Natural killer cell (primary cell): ENCODE results near the gene GZMM. TPM values are rescaled to one million over a fixed set of nuclear protein-coding genes. Genes with fewer than 3 reads are reported as not detected.
"Not testable (repeated sequence)": the region's sequence is repeated elsewhere in the genome, so short reads cannot be mapped to it uniquely, and the experiment has no call there.

ENCODE experiments used
- ATAC-seq, 3 donors: fragments of 150-1000 bp in 2 of 3; fragments of 200-7000 bp in 1 of 3; cut with Tn5 transposase; 1 replicate in 1 of 3; 2 replicates in 2 of 3; pipeline ENCODE4 v1.10.0; 2021; ENCODE audit warnings: mild to moderate bottlenecking in 2 of 3, moderate library complexity in 2 of 3
- DNase-seq, 2 donors: peaks; one replicate each; pipeline versions ENCODE4 v3.0.0 to v3.0.0-alpha.2; 2013 to 2021; ENCODE audit warnings: mixed read lengths in 1 of 2
- H3K27ac ChIP-seq: one replicate; pipeline ENCODE4 v1.5.1; 2013; ENCODE audit warnings: mild to moderate bottlenecking, low read length
- H3K27me3 ChIP-seq: one replicate; pipeline ENCODE4 v1.6.1; 2013; ENCODE audit warnings: low read length; ENCODE audit not compliant: control insufficient read depth, insufficient read depth
- H3K36me3 ChIP-seq: one replicate; pipeline ENCODE4 v1.6.1; 2013; ENCODE audit warnings: low read length; ENCODE audit not compliant: control insufficient read depth, insufficient read depth
- H3K4me1 ChIP-seq: one replicate; pipeline ENCODE4 v1.6.1; 2013; ENCODE audit warnings: low read length; ENCODE audit not compliant: control insufficient read depth, insufficient read depth
- H3K4me3 ChIP-seq: one replicate; pipeline ENCODE4 v1.5.1; 2013; ENCODE audit warnings: low read length
- H3K9me3 ChIP-seq: one replicate; pipeline ENCODE4 v1.6.1; 2013; ENCODE audit warnings: low read length; ENCODE audit not compliant: control insufficient read depth, insufficient read depth
- H3K27ac Mint-ChIP-seq, 2 donors: one replicate each; pipeline ENCODE4 v1.8.0; 2022; ENCODE audit warnings: mild to moderate bottlenecking in 2 of 2, mixed read lengths in 2 of 2, moderate library complexity in 1 of 2
- H3K27me3 Mint-ChIP-seq, 2 donors: one replicate each; pipeline ENCODE4 v1.8.0; 2022; ENCODE audit warnings: low read depth in 2 of 2, mixed read lengths in 2 of 2
- H3K36me3 Mint-ChIP-seq: one replicate; pipeline ENCODE4 v1.8.0; 2022; ENCODE audit warnings: mixed read lengths
- H3K4me1 Mint-ChIP-seq, 2 donors: one replicate each; pipeline ENCODE4 v1.8.0; 2022; ENCODE audit warnings: mixed read lengths in 2 of 2
- H3K4me3 Mint-ChIP-seq: one replicate; pipeline ENCODE4 v1.8.0; 2022; ENCODE audit warnings: mild to moderate bottlenecking, moderate library complexity, mixed read lengths
- H3K9me3 Mint-ChIP-seq, 2 donors: one replicate each; pipeline ENCODE4 v1.8.0; 2022; ENCODE audit warnings: mixed read lengths in 2 of 2
- CTCF ChIP-seq: fragments of 200-600 bp; IDR thresholded peaks from one replicate; pipeline ENCODE4 v1.8.0; 2022; ENCODE audit warnings: antibody characterized with exemption
- WGBS: methylation state at CpG from one replicate; pipeline ENCODE4 v1.1.7; 2013; ENCODE audit warnings: missing lambda C conversion rate; ENCODE audit not compliant: insufficient coverage; 5-methylcytosine and 5-hydroxymethylcytosine counted together
- intact Hi-C: fragments of 100-400 bp; cut with micrococcal nuclease; formaldehyde crosslinking; loops from one replicate; pipeline ENCODE4 v1.14.2; 2022
- total RNA-seq, 4 donors: library from RNA; stranded (reverse); fragments of 120-200 nt in 1 of 4; gene quantifications; one replicate each; pipeline versions ENCODE4 v1.2.3 to v1.2.4, GENCODE V29; 2013 to 2022

The GZMM gene
- total RNA-seq, 3 donors from 2014 or later (not counting 1 experiment from before 2014, with no cell fraction given): 186 to 286 (median 253) TPM

DNA sequence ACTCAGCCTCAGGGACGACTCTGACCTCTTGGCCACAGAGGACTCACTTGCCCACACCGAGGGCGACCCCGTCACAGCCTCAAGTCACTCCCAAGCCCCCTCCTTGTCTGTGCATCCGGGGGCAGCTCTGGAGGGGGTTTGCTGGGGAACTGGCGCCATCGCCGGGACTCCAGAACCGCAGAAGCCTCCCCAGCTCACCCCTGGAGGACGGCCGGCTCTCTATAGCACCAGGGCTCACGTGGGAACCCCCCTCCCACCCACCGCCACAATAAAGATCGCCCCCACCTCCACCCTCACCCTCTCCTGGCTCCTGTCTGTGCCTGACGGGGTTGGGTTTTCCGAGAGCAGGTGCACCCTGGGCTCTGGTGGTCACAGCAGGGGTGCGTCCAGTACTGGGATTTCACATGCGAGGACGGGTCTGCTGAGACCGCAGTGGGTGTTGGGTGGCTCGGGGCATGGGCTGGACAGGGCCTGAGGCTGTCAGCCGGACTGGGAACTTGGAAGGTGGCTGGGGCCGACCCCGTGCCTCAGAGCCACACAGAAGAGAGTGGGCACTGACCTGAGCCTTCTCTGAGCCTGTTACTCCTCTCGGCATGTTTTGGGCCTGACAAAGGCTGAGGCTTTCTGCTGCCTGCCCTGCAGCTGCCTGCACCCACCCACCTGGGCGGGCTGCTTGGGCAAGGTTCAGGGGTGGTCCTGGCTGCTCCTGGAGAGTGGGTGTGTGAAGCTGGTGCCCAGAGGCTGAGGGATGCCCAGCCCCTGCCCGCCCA lies 39.5 kb downstream of the GZMM start:
- H3K4me3 Mint-ChIP-seq: peak overlapping the region; percentile 47
- Histone ChIP-seq H3K4me1 (peaks cover 19% of the 10 kb centered on the region), H3K27ac (no peak overlapping the region), H3K4me3 (no peak overlapping the region), H3K36me3 (peaks cover 33% of the 10 kb centered on the region), H3K9me3 (no peaks in the 10 kb centered on the region), H3K27me3 (peaks cover 4% of the 10 kb centered on the region)
- no peaks in the 10 kb centered on the region for H3K36me3 Mint-ChIP-seq
- DNase-seq (no peak), ATAC-seq (no peak)
- no peaks in the 10 kb centered on the region for H3K9me3 Mint-ChIP-seq
- no peak overlapping the region for H3K27ac Mint-ChIP-seq
- WGBS: 95% methylated on average over 27 of the region's 27 CpGs
- no peaks in the 10 kb centered on the region for H3K27me3 Mint-ChIP-seq
- intact Hi-C loops: no loop called here
- no peak for TF ChIP-seq CTCF
- H3K4me1 Mint-ChIP-seq: peaks cover 5 to 7% of the 10 kb centered on the region in 2 donors

DNA sequence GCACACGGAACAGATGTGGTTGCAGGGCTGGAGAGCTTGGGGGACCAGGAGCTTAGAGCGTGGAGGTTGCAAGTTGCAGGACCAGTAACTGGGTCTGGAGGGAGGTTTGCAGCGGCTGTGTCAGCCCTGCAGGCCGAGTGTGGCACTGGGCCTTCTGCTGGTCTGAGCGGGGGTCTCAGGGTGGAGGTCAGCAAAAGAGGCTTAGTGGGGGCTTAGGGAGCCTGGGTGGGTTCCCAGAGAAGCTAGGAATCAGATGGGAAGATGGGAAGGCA lies 40.1 kb downstream of the GZMM start:
- Mint-ChIP-seq H3K4me1 (peaks cover 5 to 6% of the 10 kb centered on the region in 2 donors), H3K27me3 (no peaks in the 10 kb centered on the region), H3K9me3 (no peaks in the 10 kb centered on the region), H3K27ac (no peak overlapping the region), H3K36me3 (no peaks in the 10 kb centered on the region), H3K4me3 (peak overlapping the region; percentile 47)
- Histone ChIP-seq H3K4me3 (no peak overlapping the region), H3K27me3 (peaks cover 8% of the 10 kb centered on the region), H3K27ac (no peak overlapping the region), H3K36me3 (peaks cover 33% of the 10 kb centered on the region), H3K4me1 (peaks cover 24% of the 10 kb centered on the region), H3K9me3 (no peaks in the 10 kb centered on the region)
- TF ChIP-seq CTCF: no peak
- intact Hi-C loops: loop anchor here (1.0 kb wide), 1 partner anchor 150 kb away; no protein-coding TSS in a partner anchor
- 91% methylated on average over 5 of the region's 5 CpGs for WGBS
- DNase-seq (no peak), ATAC-seq (no peak)

DNA sequence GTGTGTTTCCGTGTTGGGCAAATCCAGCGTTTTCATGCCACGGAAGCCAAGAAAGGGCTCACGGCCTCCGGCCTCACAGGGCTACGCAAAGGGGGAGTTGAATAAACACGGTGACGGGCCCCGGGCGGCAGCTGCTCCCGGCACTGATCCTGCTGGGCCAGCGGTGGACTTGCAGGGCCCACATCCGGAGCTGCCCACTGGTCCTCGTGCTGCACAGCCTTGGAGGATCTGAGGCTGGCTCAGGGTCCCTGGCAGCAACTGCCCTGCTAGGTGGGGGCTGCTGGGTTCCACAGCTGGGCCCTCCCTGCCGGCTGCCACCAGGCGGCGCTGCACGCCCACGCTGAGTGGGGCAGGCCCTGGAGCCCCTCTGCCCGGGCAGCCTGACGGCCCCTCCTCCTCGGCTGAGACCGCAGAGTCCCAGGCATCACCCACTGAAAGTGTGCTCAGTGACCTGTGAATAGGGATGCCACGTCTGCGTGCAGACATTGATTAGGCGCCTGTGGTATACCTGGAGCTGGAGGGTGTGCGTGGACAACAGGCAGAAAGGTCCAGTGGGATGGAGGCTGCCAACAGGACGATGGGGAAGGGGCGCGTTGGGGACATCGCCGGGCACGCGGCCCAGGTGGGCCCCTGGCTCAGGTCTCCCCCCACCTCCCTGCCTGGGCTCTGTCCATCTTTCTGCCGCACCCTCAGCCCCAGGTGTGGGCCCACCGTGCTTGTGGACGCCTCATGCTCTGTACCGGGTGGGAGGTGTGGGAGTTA lies 40.6 kb downstream of the GZMM start:
- no peaks in the 10 kb centered on the region for H3K27me3 Mint-ChIP-seq
- H3K4me1 ChIP-seq: peaks cover 29% of the 10 kb centered on the region
- H3K4me3 Mint-ChIP-seq: no peak overlapping the region
- H3K4me3 ChIP-seq: no peak overlapping the region
- no peak overlapping the region for H3K27ac Mint-ChIP-seq
- no peaks in the 10 kb centered on the region for H3K36me3 Mint-ChIP-seq
- H3K27me3 ChIP-seq: peaks cover 12% of the 10 kb centered on the region
- peaks cover 33% of the 10 kb centered on the region for H3K36me3 ChIP-seq
- H3K27ac ChIP-seq: no peak overlapping the region
- ATAC-seq (peak; percentile 71 to 78 (median 77)), DNase-seq (peak; percentile 68 to 83)
- peak; percentile 84 for TF ChIP-seq CTCF
- intact Hi-C loops: loop anchor here (1.0 kb wide), 1 partner anchor 150 kb away; no protein-coding TSS in a partner anchor
- H3K4me1 Mint-ChIP-seq: peaks cover 5 to 6% of the 10 kb centered on the region in 2 donors
- no peaks in the 10 kb centered on the region for H3K9me3 Mint-ChIP-seq
- no peaks in the 10 kb centered on the region for H3K9me3 ChIP-seq
- 41% methylated on average over 38 of the region's 38 CpGs for WGBS

GRCh38 chr19:585146-585545 lies 41.3 kb downstream of the GZMM start:
- H3K36me3 Mint-ChIP-seq, H3K27ac ChIP-seq, H3K4me3 Mint-ChIP-seq, ATAC-seq, H3K27me3 Mint-ChIP-seq, H3K9me3 Mint-ChIP-seq, H3K4me3 ChIP-seq, H3K9me3 ChIP-seq, DNase-seq, intact Hi-C loops, H3K27ac Mint-ChIP-seq, H3K4me1 Mint-ChIP-seq: not testable (repeated sequence)
- H3K36me3 ChIP-seq: peaks cover 27% of the 10 kb centered on the region
- H3K4me1 ChIP-seq: peaks cover 29% of the 10 kb centered on the region
- peaks cover 12% of the 10 kb centered on the region for H3K27me3 ChIP-seq
- 90% methylated on average over 34 of the region's 34 CpGs for WGBS
